ENCODE measurements around the gene GRIK4. TPM values are rescaled to one million over a fixed set of nuclear protein-coding genes. Genes with fewer than 3 reads are reported as not detected.

GRIK4 gene
- total and polyA plus RNA-seq, 9 of the 15 experiments (the other 6 are each of a cell fraction or from before 2014, with no cell fraction given), result not detected

DNA sequence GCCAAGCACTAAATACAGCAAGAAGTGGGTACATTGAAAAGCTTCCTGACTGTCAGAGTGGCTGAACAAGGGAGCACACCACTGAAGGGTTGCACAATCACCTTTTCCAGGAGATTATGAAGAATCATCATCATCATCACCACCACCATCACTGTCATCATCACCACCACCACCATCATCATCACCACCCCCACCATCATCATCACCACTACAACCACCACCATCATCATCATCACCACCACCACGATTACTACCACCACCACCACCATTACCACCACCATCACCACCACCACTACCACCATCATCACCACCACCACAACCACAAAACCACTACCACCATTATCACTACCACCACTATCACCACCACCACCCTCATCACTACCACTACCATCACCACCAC is 364.4 kb downstream of the GRIK4 start (continued):
- TF ChIP-seq, protein P1, sequence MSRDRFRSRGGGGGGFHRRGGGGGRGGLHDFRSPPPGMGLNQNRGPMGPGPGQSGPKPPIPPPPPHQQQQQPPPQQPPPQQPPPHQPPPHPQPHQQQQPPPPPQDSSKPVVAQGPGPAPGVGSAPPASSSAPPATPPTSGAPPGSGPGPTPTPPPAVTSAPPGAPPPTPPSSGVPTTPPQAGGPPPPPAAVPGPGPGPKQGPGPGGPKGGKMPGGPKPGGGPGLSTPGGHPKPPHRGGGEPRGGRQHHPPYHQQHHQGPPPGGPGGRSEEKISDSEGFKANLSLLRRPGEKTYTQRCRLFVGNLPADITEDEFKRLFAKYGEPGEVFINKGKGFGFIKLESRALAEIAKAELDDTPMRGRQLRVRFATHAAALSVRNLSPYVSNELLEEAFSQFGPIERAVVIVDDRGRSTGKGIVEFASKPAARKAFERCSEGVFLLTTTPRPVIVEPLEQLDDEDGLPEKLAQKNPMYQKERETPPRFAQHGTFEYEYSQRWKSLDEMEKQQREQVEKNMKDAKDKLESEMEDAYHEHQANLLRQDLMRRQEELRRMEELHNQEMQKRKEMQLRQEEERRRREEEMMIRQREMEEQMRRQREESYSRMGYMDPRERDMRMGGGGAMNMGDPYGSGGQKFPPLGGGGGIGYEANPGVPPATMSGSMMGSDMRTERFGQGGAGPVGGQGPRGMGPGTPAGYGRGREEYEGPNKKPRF (IDR thresholded peaks at IDR 0.05; ENCODE audit: low read depth, low read length), result no peak
- TF ChIP-seq SMAD2 (IDR thresholded peaks at IDR 0.05; ENCODE audit: low read depth, low read length) (no peak), NR2C2 (CRISPR knock-in tag; IDR thresholded peaks at IDR 0.05) (no peak), NR2C2 (tag; IDR thresholded peaks at IDR 0.05) (no peak), ZNF212 (CRISPR knock-in tag; IDR thresholded peaks at IDR 0.05) (no peak)

DNA sequence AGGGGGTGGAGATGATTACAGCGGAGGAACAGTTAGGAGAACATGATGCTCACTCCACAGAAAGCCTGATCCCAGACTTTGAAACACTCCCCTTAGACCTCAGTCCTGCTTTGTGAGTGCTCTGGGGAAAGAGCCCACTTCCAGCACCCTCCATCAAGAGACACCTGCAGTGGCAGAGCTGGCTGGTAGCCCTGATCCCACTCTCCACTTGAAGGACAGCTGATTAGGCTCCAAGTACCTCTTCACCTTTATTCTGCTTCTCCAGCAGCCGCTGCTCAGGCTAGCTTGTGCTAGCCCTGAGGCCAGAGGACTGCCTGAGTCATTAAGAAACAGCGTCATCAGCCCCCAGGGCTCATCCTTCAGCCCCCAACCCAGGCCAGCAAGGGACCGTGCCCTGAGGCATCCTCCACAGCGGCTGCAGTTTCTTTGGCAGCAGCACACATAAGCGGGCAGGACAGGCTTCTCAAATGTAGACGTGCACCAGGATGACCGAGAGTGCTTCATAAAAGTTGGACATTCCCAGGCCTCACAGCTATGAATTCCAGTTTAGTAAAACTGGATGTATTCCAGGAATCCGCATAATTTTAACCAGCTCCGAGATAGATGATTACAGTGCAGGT is 366.3 kb downstream of the GRIK4 start:
- BruUV-seq (replicated peaks), result no TSS peak
- ChIA-PET POLR2A (interaction anchor here (0.6 kb wide), 1 partner anchor 8 kb away, joined by 3 read pairs; no protein-coding TSS in a partner anchor), CTCF (ENCODE audit: low intra/inter-chr PET ratio) (no interaction called here)
- no peak overlapping the region for H3K27ac ChIP-seq (ENCODE audit: extremely low read depth, low read depth, low read length)
- no peak for FAIRE-seq
- in situ Hi-C loops (cut with MboI), result no loop called here
- H3K36me3 ChIP-seq (ENCODE audit: control insufficient read depth, insufficient read depth, low read length), result no peaks in the 10 kb centered on the region
- peaks cover 0 to 30% of the 10 kb centered on the region in 2 experiments; a peak in 2 of 5 replicates for H3K27me3 ChIP-seq (ENCODE audit: control insufficient read depth in 2 of 2, insufficient read depth in 2 of 2, low read length in 2 of 2)
- no peaks in the 10 kb centered on the region for H3K4me1 ChIP-seq (replicated peaks in 1 of 2; ENCODE audit: control insufficient read depth in 2 of 2, insufficient read depth in 2 of 2, low read length in 2 of 2)
- ATAC-seq, result no peak
- H3K9me1 ChIP-seq (ENCODE audit: control insufficient read depth, insufficient read depth, low read length), result no peaks in the 10 kb centered on the region
- intact Hi-C loops (cut with micrococcal nuclease), result no loop called here
- no peak for DNase-seq (ENCODE audit: extremely low read depth in 1 of 4, low spot score in 3 of 4)
- H3K79me2 ChIP-seq (ENCODE audit: control insufficient read depth, insufficient read depth, low read length), result no peaks in the 10 kb centered on the region
- H4K20me1 ChIP-seq (replicated peaks; ENCODE audit: control insufficient read depth, insufficient read depth, low read length), result no peaks in the 10 kb centered on the region
- no peak overlapping the region for H3K4me3 ChIP-seq
- no peak overlapping the region for H3K9ac ChIP-seq (ENCODE audit: insufficient read depth in 1 of 2, low read depth in 2 of 2, low read length in 2 of 2)
- H2AFZ ChIP-seq (ENCODE audit: low read depth, low read length), result no peak overlapping the region
- 0% methylated on average over 9 of the region's 10 CpGs for WGBS (ENCODE audit: insufficient coverage, low coverage, missing lambda C conversion rate)
- no peak overlapping the region for H3K4me2 ChIP-seq (ENCODE audit: insufficient read depth, low read length)
- H3K9me3 ChIP-seq (replicated peaks; ENCODE audit: control insufficient read depth, insufficient read depth, low read depth, low read length), result no peaks in the 10 kb centered on the region
- TF ChIP-seq SMARCA4 (IDR thresholded peaks at IDR 0.05) (no peak), EZH2 (IDR thresholded peaks at IDR 0.05; ENCODE audit: borderline replicate concordance, low read depth, low read length) (no peak), MIER1 (IDR thresholded peaks at IDR 0.05; ENCODE audit: low read depth) (no peak), MEF2D (tag; conservative IDR thresholded peaks at IDR 0.05; ENCODE audit: low read depth) (no peak), ZNF184 (CRISPR knock-in tag; IDR thresholded peaks at IDR 0.05) (no peak), NBN (IDR thresholded peaks at IDR 0.05; ENCODE audit: low read depth) (no peak), YY1 (IDR thresholded peaks at IDR 0.05; ENCODE audit: borderline replicate concordance in 1 of 3, control insufficient read depth in 1 of 3, extremely low read depth in 1 of 3, insufficient read depth in 3 of 3, insufficient read length in 1 of 3, insufficient replicate concordance in 2 of 3, low read depth in 1 of 3, low read length in 2 of 3) (no peak), SRSF1 (IDR thresholded peaks at IDR 0.05; ENCODE audit: low read depth, low read length) (no peak), BACH1 (tag; IDR thresholded peaks at IDR 0.05) (no peak), ZNF583 (CRISPR knock-in tag; IDR thresholded peaks at IDR 0.05) (no peak), ZNF408 (CRISPR knock-in tag; IDR thresholded peaks at IDR 0.05; ENCODE audit: low read depth) (no peak), ZNF780A (CRISPR knock-in tag; IDR thresholded peaks at IDR 0.05) (no peak)
- TF ChIP-seq, protein P2, sequence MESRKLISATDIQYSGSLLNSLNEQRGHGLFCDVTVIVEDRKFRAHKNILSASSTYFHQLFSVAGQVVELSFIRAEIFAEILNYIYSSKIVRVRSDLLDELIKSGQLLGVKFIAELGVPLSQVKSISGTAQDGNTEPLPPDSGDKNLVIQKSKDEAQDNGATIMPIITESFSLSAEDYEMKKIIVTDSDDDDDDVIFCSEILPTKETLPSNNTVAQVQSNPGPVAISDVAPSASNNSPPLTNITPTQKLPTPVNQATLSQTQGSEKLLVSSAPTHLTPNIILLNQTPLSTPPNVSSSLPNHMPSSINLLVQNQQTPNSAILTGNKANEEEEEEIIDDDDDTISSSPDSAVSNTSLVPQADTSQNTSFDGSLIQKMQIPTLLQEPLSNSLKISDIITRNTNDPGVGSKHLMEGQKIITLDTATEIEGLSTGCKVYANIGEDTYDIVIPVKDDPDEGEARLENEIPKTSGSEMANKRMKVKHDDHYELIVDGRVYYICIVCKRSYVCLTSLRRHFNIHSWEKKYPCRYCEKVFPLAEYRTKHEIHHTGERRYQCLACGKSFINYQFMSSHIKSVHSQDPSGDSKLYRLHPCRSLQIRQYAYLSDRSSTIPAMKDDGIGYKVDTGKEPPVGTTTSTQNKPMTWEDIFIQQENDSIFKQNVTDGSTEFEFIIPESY (CRISPR knock-in tag; IDR thresholded peaks at IDR 0.05), result no peak
- TF ChIP-seq, protein P3, sequence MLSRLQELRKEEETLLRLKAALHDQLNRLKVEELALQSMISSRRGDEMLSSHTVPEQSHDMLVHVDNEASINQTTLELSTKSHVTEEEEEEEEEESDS (CRISPR knock-in tag; IDR thresholded peaks at IDR 0.05), result no peak

All from K562 (cell line).